HG03175 (cell line): ENCODE results near the gene IFT122.
"Not testable (repeated sequence)": the region's sequence is repeated elsewhere in the genome, so short reads cannot be mapped to it uniquely, and the experiment has no call there.

Experiments used
- ATAC-seq: cut with Tn5 transposase; IDR thresholded peaks from one replicate; pipeline ENCODE4 v1.9.1; 2021; ENCODE audit warnings: mild to moderate bottlenecking, moderate library complexity; ENCODE audit not compliant: unreplicated experiment

IFT122 gene

DNA sequence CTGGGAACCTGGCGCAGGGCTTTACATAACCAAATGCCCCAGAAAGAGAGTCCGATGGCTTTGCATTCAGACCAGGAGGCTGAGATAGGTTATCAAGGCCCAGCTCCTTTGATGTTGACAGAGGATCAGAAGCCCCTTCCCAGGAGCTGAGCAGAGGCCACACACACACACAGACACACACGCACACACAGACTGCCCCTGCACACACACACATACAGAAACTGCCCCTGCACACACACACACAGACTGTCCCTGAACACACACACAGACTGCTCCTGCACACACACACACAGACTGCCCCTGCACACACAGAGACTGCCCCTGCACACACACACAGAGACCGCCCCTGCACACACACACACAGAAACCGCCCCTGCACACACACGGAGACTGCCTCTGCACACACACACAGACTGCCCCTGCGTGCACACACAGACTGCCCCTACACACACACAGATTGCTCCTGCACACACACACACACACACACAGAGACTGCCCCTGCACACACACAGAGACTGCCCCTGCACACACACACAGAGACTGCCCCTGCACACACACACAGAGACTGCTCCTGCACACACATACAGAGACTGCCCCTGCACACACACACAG lies 75.9 kb downstream of the IFT122 start:
- not testable (repeated sequence) for ATAC-seq

DNA sequence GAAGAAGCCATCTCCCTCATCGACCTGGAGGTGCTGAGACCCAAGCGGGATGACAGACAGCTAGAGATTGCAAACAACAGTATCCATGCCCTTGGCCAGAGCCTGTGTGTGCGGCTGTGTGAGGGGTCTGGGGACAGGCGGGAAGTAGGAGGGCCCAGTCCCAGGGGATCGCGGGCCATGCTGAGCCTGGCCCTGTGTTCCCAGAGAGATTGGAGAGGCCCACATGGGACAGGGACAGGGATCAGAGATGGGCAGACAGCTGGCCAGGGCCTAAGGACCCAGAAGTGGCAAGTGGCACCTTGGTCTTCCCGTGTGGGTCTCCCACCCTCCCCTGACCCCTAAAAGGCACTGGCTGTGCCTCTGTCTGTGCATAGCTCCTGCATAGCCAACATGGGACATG lies 77.5 kb downstream of the IFT122 start:
- ATAC-seq = no peak

DNA sequence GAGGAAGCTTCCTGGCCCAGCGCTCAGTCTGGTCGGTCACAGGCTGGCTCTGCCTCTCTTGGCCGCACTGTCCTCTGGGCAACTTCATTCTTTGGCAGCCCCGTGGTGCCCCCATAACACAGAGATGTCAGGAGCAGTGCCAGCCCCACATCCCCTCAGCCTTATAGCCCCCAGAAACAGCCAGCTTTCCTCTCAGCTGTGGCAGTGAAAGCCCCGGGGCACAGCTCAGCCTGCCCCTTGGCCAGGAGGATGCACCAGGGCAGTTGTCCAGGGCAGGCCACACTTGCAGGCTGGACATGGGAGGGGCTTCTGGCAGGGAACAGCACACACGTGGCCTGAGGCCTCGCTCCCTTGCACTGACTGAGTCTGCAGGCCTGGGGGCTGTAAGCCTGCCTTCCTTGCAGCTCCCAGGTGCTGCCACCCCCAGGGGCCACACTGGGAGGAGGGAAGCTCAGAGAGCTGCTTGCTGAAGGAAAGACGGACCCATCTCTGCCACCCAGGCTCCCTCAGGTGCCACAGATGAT lies 78.1 kb downstream of the IFT122 start:
- no peak for ATAC-seq

DNA sequence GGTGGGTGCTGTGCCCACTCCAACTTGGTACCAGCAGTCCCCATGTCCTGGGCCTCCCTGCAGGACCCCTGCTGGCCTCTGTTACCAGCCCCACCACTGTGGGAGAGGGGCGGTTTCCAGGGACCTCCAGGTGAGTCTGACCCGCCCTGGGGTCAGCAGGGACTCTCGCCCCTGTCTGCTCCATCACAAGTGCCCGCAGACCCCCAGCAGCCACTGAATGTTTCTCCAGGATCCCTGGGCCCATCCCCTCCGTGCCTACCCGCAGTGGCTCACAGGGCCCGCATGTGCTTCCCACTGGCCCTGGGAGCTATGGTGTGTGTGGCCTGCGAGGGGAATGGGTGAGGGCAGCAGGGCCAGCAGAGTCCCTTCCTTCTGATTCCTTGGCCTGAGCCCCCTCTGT lies 78.6 kb downstream of the IFT122 start:
- ATAC-seq = no peak

DNA sequence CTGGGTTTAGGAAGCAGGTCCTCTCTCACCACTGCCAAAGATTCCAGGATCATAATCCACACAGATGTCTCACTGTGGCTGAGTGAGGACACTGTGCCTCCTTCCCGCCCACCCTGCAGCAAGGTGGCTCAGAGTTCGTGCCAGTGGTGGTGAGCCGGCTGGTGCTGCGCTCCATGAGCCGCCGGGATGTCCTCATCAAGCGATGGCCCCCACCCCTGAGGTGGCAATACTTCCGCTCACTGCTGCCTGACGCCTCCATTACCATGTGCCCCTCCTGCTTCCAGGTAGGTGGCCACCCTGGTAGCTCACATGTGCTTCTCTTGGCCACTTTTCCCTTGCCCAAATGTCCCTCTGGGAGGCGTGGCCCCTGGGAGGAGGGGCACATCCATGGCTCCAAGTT lies 79.4 kb downstream of the IFT122 start:
- ATAC-seq = no peak

DNA sequence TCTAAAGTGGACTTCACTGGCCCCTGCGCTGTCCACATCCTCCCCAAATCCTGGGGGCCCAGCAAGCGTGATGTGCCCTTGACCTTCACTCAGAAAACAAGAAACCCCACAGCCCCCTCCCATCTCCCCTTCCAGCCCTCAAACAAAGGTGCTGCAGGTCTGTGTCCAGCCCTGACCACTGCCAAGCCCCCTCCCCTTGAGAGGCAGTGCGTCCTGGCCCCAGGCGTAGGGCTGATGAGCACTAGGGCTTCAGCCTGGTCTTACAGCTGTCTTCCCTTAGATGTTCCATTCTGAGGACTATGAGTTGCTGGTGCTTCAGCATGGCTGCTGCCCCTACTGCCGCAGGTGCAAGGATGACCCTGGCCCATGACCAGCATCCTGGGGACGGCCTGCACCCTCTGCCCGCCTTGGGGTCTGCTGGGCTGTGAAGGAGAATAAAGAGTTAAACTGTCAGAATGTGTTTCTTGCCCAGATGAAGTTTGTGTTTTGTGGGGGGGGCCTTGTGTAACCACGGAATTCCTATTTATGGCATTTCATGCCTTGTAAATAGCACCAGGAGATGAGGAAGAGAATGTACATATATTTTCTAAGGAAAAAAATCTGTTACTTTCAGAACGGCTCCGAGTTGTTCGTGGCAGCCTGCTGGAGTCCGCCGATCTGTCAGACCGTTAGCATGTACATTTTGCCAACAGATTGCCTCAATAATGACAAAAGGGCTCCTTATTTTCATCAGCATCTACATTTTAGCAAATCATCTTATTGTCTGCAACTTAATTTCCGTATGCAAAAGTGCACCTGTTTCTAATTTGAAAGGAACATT lies 80.1 kb downstream of the IFT122 start:
- ATAC-seq = no peak

DNA sequence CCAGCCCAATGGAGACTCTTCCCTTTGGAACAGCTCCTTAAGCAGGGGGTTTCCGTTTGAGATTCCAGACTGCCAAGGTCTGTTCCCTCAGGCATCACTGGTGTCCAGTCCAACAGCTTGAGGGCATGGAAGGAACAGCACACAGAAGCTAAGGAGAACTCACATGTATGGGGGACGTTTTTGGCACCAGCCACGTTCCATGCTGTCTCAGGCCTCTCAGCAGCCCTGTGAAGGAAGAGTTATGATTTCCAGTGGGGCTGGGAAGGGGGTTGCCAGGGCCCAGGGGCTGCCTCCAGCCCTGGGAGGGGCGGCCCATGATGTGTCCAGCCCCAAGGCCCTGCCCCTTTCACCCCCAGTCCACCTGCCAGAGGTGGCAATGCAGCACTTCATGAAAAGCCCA lies 80.9 kb downstream of the IFT122 start:
- ATAC-seq = no peak

DNA sequence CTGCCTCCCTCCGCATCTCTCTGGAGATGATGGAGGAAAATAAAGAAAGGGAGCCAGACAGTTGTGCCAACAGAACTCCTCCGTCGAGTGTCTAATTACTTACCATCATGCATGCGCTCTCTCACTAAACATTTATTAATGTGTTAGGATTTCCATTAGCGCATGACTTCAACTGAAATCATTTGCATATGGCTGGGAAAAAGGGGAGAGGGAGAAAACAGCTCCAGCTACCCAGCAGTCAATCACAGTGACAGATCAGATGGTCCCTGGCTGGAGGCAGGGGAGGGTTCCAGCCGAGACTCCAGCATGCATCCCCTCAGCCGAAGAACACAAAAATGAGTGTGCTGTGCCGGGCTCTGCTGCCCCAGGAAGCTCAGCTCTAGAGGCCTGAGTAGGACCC lies 81.6 kb downstream of the IFT122 start:
- no peak for ATAC-seq

DNA sequence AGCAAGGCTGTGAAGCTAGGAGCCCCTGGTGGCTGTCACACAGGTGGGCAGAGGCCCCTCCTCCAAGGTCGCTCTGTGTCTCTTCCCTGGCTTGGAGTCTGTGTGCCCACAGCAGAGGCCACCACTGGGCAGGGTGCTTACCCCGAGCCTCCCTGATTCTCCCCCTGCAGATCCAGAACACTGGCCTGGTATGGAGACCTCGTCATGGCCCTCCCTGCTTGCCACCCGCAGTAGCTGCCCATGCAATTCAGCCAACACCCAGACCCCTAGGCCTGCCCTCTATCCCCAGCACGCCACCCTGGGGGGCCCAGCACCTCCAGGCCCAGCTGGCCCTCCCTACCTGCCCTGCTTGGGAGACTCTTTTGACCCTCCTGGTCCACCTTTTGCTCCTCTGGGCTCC lies 82.9 kb downstream of the IFT122 start:
- no peak for ATAC-seq

DNA sequence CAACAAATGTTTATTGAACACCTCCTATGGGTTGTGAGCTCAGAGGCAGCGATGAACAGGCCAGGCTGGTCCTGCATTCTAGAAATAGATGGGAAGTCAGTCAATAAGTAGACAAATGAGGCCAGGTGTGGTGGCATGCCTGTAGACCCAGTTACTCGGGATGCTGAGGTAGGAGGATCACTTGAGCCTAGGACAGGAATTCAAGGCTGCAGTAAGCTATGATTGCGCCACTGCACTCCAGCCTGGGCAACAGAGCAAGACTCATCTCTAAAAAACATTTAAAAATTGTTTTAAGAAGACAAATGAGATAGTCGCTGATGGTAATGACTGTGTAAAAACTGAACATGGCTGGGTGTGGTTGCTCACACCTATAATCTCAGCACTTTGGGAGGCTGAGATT lies 84.1 kb downstream of the IFT122 start:
- ATAC-seq = no peak

DNA sequence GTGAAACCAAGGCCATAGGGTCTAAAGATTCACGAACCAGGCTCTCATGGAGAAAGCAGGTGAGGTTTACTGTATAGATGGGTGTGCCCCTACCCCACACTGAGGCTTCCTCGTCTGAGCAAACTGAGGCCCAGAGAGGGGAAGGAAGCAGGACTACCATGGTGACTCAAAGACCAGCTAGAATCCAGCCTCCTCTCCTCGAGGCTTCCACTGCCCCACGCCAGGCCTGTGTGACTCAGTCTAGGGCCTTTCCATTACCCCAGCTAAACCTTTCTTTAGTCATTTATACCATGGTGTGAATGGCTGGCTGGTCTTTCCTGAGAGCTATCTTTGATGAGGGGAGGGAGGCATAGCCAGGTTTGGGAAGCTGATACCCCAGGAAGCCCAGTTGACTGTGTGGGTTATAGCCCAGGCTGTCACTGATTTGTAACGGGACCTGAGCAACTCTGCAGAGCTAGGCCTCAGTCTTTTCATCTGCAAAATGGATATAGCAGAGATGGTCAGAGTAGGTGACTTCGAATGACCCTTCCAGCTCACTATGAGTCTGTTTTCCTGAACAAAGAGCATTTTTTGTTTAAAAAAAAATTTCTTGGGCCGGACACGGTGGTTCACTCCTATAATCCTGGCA lies 85.4 kb downstream of the IFT122 start:
- ATAC-seq = no peak

DNA sequence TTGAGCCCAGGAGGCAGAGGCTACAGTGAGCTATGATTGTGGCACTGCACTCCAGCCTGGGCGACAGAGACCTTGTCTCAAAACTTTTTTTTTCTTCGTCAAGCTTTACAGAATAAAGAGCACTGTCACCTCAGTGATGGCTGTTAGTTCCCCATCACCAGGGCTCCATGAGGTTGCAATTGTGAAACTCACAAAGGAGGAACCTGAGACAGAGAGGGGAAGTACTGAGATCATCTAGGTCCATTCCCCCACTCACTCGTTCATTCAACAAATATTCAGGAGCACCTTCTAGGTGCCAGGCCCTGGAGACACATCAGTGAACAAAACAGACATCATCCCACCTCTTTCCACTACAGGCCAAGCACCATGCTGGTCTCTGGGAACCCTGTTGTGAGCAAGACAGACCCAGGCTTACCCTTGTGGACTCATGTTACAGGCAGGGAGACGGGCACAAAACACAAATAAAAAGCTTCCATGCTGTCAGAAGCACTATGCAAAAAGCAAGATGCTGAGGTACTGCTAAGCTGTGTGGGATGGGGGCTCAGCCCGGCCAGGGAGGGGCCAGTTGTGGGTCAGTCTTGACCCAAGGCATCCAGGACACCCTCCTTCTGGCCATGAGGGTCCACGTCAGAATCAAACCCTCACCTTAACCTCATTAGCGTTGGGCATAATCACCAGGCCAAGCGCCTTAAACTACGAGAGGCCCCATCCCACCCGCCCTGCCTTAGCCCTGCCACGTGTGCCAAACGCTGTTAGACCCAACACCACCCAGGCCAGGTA lies 86.3 kb downstream of the IFT122 start:
- peak; percentile 84 for ATAC-seq

DNA sequence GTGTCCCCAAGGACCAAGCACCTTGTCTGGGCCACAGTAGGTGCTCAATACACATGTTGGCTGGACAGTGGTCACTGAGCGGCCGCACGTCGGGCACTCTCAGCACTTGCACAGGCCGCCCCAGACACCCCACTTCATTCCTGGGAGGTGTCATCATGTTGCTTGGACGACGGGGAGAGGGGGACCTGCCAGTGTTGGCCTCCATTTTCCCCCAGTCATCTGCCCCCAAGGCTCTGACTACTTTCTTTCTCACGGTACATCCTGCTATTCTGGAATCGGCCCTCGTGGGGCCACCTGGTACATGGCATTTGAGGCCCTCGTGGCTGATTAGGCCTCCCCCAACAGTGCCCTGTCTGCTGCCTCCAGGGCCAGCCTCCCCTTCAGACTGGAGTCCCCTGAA lies 87.2 kb downstream of the IFT122 start:
- no peak for ATAC-seq

DNA sequence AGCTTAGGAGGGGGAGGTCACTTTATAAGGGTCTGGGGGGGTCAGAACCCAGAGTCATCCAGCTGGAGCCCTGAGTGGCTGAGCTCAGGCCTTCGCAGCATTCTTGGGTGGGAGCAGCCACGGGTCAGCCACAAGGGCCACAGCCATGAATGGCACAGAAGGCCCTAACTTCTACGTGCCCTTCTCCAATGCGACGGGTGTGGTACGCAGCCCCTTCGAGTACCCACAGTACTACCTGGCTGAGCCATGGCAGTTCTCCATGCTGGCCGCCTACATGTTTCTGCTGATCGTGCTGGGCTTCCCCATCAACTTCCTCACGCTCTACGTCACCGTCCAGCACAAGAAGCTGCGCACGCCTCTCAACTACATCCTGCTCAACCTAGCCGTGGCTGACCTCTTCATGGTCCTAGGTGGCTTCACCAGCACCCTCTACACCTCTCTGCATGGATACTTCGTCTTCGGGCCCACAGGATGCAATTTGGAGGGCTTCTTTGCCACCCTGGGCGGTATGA lies 88.6 kb downstream of the IFT122 start, which contains the start of gene RHO:
TSS of gene RHO (plus strand) at position 51 of the 512 bp plus-strand sequence. CDS start at position 146, 95 bp downstream.
- ATAC-seq = no peak

DNA sequence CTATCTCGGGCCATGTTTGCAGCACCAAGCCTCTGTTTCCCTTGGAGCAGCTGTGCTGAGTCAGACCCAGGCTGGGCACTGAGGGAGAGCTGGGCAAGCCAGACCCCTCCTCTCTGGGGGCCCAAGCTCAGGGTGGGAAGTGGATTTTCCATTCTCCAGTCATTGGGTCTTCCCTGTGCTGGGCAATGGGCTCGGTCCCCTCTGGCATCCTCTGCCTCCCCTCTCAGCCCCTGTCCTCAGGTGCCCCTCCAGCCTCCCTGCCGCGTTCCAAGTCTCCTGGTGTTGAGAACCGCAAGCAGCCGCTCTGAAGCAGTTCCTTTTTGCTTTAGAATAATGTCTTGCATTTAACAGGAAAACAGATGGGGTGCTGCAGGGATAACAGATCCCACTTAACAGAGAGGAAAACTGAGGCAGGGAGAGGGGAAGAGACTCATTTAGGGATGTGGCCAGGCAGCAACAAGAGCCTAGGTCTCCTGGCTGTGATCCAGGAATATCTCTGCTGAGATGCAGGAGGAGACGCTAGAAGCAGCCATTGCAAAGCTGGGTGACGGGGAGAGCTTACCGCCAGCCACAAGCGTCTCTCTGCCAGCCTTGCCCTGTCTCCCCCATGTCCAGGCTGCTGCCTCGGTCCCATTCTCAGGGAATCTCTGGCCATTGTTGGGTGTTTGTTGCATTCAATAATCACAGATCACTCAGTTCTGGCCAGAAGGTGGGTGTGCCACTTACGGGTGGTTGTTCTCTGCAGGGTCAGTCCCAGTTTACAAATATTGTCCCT lies 89.6 kb downstream of the IFT122 start:
- ATAC-seq = no peak

DNA sequence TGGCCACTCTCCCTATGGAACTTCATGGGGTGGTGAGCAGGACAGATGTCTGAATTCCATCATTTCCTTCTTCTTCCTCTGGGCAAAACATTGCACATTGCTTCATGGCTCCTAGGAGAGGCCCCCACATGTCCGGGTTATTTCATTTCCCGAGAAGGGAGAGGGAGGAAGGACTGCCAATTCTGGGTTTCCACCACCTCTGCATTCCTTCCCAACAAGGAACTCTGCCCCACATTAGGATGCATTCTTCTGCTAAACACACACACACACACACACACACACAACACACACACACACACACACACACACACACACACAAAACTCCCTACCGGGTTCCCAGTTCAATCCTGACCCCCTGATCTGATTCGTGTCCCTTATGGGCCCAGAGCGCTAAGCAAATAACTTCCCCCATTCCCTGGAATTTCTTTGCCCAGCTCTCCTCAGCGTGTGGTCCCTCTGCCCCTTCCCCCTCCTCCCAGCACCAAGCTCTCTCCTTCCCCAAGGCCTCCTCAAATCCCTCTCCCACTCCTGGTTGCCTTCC lies 90.3 kb downstream of the IFT122 start:
- ATAC-seq = no peak

DNA sequence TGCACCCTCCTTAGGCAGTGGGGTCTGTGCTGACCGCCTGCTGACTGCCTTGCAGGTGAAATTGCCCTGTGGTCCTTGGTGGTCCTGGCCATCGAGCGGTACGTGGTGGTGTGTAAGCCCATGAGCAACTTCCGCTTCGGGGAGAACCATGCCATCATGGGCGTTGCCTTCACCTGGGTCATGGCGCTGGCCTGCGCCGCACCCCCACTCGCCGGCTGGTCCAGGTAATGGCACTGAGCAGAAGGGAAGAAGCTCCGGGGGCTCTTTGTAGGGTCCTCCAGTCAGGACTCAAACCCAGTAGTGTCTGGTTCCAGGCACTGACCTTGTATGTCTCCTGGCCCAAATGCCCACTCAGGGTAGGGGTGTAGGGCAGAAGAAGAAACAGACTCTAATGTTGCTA lies 90.8 kb downstream of the IFT122 start:
- no peak for ATAC-seq

DNA sequence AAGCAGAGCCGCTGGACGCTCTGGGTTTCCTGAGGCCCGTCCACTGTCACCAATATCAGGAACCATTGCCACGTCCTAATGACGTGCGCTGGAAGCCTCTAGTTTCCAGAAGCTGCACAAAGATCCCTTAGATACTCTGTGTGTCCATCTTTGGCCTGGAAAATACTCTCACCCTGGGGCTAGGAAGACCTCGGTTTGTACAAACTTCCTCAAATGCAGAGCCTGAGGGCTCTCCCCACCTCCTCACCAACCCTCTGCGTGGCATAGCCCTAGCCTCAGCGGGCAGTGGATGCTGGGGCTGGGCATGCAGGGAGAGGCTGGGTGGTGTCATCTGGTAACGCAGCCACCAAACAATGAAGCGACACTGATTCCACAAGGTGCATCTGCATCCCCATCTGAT lies 91.7 kb downstream of the IFT122 start:
- no peak for ATAC-seq

DNA sequence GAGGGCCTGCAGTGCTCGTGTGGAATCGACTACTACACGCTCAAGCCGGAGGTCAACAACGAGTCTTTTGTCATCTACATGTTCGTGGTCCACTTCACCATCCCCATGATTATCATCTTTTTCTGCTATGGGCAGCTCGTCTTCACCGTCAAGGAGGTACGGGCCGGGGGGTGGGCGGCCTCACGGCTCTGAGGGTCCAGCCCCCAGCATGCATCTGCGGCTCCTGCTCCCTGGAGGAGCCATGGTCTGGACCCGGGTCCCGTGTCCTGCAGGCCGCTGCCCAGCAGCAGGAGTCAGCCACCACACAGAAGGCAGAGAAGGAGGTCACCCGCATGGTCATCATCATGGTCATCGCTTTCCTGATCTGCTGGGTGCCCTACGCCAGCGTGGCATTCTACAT lies 92.2 kb downstream of the IFT122 start:
- ATAC-seq = no peak

DNA sequence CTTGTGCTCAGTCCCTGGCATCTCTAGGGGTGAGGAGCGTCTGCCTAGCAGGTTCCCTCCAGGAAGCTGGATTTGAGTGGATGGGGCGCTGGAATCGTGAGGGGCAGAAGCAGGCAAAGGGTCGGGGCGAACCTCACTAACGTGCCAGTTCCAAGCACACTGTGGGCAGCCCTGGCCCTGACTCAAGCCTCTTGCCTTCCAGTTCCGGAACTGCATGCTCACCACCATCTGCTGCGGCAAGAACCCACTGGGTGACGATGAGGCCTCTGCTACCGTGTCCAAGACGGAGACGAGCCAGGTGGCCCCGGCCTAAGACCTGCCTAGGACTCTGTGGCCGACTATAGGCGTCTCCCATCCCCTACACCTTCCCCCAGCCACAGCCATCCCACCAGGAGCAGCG lies 93.4 kb downstream of the IFT122 start:
- ATAC-seq = no peak
